NB4 (cell line): ENCODE results near the gene RPL10A.

ENCODE experiments used
- POLR2A ChIP-seq: IDR thresholded peaks from 2 replicates; pipeline ENCODE4 v1.6.1; 2011; ENCODE audit warnings: mild to moderate bottlenecking; ENCODE audit not compliant: insufficient read length; ENCODE audit errors: extremely low read depth
- TF ChIP-seq, protein P1 (sequence below): IDR thresholded peaks from one replicate; pipeline ENCODE4 v1.5.1; 2012; ENCODE audit warnings: low read depth, low read length
- TF ChIP-seq, protein P2 (sequence below): IDR thresholded peaks from 2 replicates; pipeline ENCODE4 v1.6.1; 2011; ENCODE audit warnings: low read depth, low read length

DNA sequence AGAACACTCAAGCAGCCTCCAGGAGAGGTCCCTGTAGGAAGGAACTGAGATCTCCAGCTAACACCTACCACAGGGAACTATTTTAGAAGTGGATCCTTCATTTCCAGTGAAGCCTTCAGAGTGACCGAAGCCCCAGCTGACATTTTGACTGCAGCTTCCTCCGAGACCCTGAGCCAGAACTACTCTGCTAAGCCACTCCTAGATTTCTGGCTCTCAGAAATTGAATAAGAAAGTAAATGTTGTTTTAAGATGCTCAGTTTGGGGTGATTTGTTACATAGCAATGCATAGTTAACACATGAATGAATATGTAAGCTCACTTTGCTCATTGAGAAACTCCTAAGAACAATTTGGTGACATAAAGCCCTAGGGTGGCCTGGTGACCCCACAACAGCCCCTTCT, 39.0 kb downstream of the RPL10A start:
- TF ChIP-seq, protein P1, sequence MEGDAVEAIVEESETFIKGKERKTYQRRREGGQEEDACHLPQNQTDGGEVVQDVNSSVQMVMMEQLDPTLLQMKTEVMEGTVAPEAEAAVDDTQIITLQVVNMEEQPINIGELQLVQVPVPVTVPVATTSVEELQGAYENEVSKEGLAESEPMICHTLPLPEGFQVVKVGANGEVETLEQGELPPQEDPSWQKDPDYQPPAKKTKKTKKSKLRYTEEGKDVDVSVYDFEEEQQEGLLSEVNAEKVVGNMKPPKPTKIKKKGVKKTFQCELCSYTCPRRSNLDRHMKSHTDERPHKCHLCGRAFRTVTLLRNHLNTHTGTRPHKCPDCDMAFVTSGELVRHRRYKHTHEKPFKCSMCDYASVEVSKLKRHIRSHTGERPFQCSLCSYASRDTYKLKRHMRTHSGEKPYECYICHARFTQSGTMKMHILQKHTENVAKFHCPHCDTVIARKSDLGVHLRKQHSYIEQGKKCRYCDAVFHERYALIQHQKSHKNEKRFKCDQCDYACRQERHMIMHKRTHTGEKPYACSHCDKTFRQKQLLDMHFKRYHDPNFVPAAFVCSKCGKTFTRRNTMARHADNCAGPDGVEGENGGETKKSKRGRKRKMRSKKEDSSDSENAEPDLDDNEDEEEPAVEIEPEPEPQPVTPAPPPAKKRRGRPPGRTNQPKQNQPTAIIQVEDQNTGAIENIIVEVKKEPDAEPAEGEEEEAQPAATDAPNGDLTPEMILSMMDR = no peak
- TF ChIP-seq, protein P2, sequence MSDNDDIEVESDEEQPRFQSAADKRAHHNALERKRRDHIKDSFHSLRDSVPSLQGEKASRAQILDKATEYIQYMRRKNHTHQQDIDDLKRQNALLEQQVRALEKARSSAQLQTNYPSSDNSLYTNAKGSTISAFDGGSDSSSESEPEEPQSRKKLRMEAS = no peak
- TF ChIP-seq POLR2A = no peak
